MG63 (cell line): ENCODE data around the gene HOXD12. TPM values are rescaled to one million over a fixed set of nuclear protein-coding genes. Genes with fewer than 3 reads are reported as not detected.
A peak's percentile ranks its signal among the peaks of the same experiment; 100 is the strongest.

Experiments
- DNase-seq: peaks from one replicate; pipeline ENCODE4 v3.0.0-alpha.2; 2020
- H3K27me3 ChIP-seq: fragments of 250-450 bp; sonication (Bioruptor Pico); 2 replicates; pipeline ENCODE4 v1.5.1; 2020; ENCODE audit warnings: mild to moderate bottlenecking, moderate library complexity
- H3K36me3 ChIP-seq: fragments of 250-450 bp; sonication (Bioruptor Pico); 2 replicates; pipeline ENCODE4 v1.5.1; 2020; ENCODE audit warnings: mild to moderate bottlenecking, moderate library complexity
- H3K4me3 ChIP-seq: fragments of 250-450 bp; sonication (Bioruptor Pico); 2 replicates; pipeline ENCODE4 v1.5.1; 2020; ENCODE audit warnings: mild to moderate bottlenecking, moderate library complexity
- H3K9me3 ChIP-seq: fragments of 250-450 bp; sonication (Bioruptor Pico); 2 replicates; pipeline ENCODE4 v1.5.1; 2020; ENCODE audit warnings: mild to moderate bottlenecking, moderate library complexity
- total RNA-seq: library from RNA; depleted of rRNA; stranded (reverse); fragments of >200 nt; shearing (Covaris generic); gene quantifications from 2 replicates; pipeline ENCODE4 v1.2.3, GENCODE V29; 2014; ENCODE audit warnings: low replicate concordance

The HOXD12 gene
- total RNA-seq, 1 experiment from 2014 or later: not detected

DNA sequence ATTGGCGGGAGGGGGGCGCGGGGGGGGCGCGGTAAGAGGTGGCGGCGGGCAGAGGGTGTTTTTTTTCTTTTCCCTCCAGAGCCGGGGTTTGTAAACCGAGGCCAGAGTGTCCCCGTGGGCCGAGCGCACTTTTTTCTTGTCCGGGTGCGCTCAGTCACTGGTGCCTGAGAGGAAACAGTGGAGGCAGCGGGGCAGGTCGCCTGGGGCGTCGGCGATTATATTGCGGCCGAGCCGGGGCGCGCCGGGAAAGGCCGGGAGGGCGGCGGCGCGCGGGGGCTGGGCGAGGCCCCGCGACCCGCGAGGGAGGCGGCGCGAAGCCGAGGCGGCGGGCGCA is 30.2 kb downstream of the HOXD12 start:
- no peaks in the 10 kb centered on the region for H3K9me3 ChIP-seq
- H3K27me3 ChIP-seq: no peaks in the 10 kb centered on the region
- H3K36me3 ChIP-seq: no peaks in the 10 kb centered on the region
- peak overlapping the region; percentile 52 for H3K4me3 ChIP-seq
- DNase-seq: no peak

DNA sequence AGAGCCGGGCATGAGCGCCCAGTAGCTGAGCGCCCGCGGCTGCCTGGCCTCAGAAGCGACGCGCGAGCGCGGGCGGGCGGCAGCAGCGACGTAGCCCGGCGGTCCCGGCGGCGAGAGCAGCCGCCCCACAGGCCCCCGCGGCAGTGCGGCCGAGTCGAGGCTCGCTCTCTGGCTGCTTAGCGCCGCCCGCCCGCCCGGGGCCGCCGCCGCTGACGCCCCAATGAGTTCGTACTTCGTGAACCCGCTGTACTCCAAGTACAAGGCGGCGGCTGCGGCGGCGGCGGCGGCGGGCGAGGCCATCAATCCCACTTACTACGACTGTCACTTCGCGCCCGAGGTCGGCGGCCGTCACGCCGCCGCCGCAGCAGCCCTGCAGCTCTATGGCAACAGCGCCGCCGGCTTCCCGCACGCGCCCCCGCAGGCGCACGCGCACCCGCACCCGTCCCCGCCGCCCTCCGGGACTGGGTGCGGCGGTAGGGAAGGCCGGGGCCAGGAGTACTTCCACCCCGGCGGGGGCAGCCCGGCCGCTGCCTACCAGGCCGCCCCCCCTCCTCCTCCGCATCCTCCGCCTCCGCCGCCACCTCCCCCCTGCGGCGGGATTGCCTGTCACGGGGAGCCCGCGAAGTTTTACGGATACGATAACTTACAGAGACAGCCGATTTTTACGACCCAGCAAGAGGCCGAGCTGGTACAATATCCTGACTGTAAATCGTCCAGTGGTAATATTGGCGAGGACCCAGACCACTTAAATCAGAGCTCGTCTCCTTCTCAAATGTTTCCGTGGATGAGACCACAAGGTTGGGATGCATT is 30.8 kb downstream of the HOXD12 start:
- DNase-seq: peak; percentile 74
- Histone ChIP-seq H3K27me3 (no peaks in the 10 kb centered on the region), H3K36me3 (no peaks in the 10 kb centered on the region), H3K9me3 (no peaks in the 10 kb centered on the region), H3K4me3 (peak overlapping the region; percentile 57)

DNA sequence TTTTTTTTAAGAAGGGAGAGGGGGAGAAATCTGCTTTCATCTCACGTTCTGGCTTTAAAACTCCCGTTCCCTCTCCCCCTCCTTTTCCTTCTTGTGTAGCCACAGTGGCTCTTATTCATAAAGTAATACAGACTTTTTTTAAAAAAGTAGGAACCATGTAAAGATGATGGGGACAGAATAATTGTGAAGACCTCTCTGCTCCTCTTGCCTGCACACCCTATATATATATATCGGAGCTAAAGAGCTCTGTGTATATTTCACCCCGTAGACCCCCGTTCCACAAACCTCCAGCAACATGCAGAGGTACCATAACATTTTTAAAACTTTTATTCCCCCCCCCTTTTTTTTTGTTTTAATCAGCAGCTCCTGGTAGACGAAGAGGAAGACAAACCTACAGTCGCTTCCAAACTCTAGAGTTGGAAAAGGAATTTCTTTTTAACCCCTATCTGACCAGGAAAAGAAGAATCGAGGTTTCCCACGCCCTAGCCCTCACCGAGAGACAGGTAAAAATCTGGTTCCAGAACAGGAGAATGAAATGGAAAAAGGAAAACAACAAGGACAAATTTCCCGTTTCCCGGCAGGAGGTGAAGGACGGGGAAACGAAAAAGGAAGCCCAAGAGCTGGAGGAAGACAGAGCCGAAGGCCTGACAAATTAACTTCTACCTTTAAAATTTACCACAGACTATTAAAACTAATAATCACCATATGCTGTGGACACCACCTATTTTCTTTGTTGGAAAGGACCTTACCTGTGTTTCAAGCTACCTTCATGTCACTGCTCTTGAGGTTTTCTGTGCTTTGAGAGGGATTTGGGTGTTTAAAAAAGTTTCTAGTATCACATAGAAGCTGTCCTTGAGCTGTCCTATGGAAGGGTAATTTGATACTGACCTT is 31.6 kb downstream of the HOXD12 start:
- Histone ChIP-seq H3K9me3 (no peaks in the 10 kb centered on the region), H3K4me3 (peak overlapping the region; percentile 57), H3K27me3 (no peaks in the 10 kb centered on the region), H3K36me3 (no peaks in the 10 kb centered on the region)
- DNase-seq: no peak

DNA sequence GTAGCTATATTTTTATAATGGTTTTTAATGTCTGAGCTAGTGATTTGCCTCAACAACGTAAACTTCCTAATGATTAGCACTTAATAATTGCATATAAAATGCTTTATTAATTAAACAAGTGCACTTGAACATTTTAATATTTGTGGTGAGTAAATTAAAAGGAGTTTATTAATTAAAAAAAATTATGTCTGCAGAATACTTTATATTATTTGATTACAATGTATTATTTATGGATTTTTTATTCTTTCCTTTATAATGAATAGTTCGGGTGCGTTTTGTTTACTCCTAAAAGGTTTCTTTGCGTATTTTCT is 32.2 kb downstream of the HOXD12 start:
- no peaks in the 10 kb centered on the region for H3K9me3 ChIP-seq

DNA sequence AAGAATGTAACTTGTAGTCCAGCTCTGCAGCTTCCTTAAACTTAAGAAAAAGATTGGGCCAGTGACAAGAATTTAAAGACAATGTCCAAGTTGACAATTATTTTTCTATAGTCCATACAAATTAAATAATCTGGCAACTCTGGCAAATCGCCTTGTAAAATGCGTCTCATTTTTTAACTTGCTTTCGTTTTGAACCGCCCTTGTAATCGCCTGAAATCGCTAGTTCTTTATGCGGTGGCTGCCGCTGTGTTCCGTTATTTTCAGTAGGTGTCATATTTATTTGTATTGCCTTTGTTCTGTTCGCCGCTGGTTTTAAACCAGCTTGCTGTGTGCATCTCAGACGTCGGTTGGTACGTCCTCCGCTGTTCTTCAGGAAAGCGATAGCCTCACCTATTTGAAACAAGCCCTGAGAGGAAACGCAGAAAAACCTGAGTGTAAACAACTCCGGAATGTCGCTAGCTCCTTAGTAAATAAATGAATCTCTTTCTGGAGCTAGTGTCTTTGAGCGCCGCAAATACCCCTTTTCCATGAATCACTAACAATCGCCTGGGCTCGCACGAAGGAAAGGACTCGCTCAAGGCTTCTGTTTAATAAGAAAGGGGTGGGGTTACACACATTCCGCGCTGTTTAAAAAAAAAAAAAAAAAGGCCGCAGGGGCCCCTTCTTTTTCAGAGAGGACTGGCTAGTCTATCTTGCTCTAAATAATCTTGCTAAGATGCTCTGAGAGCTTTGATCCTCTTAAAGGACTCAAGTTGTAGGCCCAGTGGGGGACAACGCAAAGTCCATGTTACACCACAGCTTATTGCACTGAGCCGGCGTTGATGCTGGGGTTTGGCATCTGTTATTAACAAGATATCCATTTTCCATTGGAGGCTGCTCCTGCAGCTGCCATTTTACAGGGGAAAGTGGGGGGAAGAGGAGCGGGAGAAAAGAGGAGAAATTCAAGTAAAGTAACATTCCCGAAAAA is 32.9 kb downstream of the HOXD12 start:
- no peaks in the 10 kb centered on the region for H3K9me3 ChIP-seq
- no peak for DNase-seq
- H3K27me3 ChIP-seq: no peaks in the 10 kb centered on the region
- no peak overlapping the region for H3K4me3 ChIP-seq
- H3K36me3 ChIP-seq: no peaks in the 10 kb centered on the region

More for the DNA sequence above, 32.2 kb downstream of the HOXD12 start:
- Histone ChIP-seq H3K4me3 (no peak overlapping the region), H3K27me3 (no peaks in the 10 kb centered on the region), H3K36me3 (no peaks in the 10 kb centered on the region)
- DNase-seq: no peak

DNA sequence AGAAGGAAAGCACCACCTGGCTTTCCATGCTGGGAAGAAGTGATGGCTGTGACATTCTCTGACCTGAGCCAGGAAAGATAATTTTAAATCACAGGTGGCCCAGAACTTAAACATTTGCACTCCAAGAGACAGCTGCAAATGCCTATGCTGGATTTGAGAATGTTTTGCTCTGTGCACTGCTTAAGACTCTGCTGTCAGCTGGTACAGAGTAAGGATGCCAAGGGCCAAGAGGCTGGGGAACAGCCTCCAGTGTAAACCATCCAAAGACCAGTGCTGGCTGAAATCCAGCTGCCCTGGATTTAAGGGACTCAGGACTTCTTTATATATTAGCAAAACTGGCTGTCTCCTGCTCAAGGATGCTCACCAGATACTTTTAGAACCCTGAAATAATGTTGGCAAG is 33.8 kb downstream of the HOXD12 start:
- DNase-seq: no peak
- no peaks in the 10 kb centered on the region for H3K9me3 ChIP-seq
- no peaks in the 10 kb centered on the region for H3K36me3 ChIP-seq
- no peak overlapping the region for H3K4me3 ChIP-seq
- no peaks in the 10 kb centered on the region for H3K27me3 ChIP-seq

DNA sequence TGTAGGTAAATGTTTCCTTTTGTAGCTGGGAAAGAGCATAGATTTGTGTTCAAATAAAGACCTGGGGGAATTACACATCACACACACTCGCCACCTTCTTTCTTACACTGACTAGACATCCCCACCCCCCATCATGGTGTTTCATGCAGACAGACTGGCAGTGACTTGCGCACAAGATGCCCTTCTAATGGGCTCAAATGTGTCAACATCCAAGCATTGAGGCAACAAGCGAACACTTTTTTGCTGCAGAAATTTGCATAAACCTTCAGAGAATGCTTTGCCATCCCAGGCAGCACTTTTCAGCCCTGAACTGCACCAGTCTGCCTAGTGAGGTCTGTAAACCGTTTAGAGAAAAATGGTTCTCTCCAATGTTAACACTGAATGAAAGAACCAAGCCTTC is 34.4 kb downstream of the HOXD12 start:
- Histone ChIP-seq H3K36me3 (no peaks in the 10 kb centered on the region), H3K27me3 (no peaks in the 10 kb centered on the region), H3K4me3 (no peak overlapping the region), H3K9me3 (no peaks in the 10 kb centered on the region)
- no peak for DNase-seq

DNA sequence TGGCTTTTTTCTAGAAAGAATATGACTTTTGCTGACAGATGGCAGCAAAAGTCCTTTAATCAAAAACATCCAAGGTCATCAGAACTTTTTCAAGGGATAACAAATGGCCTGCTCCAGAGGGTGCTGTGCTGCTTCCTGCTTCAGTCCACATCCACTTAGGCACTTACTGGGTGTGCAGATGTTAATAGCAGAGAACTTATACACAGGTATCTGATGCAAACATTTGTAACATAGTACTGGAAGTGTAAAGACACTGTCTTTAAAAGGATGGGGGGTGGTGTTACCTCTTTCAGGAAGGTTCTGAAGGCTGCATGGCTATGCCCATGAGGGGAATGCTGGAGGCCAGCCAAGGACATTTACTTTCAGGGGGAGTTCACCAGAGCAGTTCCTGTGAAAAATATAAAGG is 35.4 kb downstream of the HOXD12 start:
- H3K9me3 ChIP-seq: no peaks in the 10 kb centered on the region
- no peaks in the 10 kb centered on the region for H3K36me3 ChIP-seq
- DNase-seq: no peak
- H3K4me3 ChIP-seq: no peak overlapping the region
- no peaks in the 10 kb centered on the region for H3K27me3 ChIP-seq

GRCh38 chr2:176136374-176137251 is 37.0 kb downstream of the HOXD12 start:
- Histone ChIP-seq H3K36me3 (no peaks in the 10 kb centered on the region; the same call in 1 of the 2 replicates), H3K9me3 (no peaks in the 10 kb centered on the region), H3K27me3 (no peaks in the 10 kb centered on the region), H3K4me3 (peak overlapping the region; percentile 66)
- DNase-seq: peak; percentile 52

DNA sequence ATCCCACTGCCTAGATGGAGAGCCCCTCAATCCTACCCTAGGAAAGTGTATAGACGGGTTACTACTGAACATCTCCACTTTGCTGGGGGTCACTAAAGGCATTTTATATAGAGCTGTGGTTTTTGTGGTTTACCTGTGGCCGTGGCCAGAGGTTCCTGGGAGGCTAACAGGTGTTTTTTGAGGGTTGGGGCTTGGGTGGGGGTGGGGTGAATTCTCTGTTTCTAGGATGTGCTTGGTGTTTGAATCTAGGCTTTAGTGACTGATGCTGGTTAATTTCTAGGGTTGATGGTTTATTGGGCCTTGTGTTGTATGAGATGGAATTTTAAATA is 37.6 kb downstream of the HOXD12 start:
- Histone ChIP-seq H3K9me3 (no peaks in the 10 kb centered on the region), H3K36me3 (no peaks in the 10 kb centered on the region; the same call in 1 of the 2 replicates), H3K27me3 (no peaks in the 10 kb centered on the region), H3K4me3 (peak overlapping the region; percentile 66)
- DNase-seq: no peak

DNA sequence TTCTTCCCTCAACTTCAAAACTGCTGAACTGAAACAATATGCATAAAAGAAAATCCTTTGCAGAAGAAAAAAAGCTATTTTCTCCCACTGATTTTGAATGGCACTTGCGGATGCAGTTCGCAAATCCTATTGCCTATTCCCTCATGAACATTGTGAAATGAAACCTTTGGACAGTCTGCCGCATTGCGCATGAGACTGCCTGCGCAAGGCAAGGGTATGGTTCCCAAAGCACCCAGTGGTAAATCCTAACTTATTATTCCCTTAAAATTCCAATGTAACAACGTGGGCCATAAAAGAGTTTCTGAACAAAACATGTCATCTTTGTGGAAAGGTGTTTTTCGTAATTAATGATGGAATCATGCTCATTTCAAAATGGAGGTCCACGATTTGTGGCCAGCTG is 38.3 kb downstream of the HOXD12 start:
- Histone ChIP-seq H3K4me3 (peak overlapping the region; percentile 66), H3K27me3 (no peaks in the 10 kb centered on the region)

DNA sequence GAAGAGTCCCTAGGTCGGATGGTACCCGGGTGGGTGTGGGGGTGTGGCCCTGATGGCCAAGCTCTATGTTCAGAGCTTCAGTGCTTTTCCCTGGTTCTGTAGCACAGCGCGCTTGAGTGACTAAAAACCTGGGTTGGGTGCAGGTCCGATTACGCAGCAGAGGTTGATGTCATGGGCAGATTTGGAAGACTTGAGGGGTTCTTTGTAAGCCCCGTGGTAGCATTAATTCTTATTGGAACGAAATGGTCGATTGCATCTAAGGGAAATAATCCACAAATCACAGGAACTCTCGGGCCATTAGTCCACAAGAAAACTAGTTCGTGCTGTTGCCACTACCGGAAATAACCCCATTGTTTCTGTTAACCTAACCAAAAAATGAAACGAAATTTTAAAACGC is 38.9 kb downstream of the HOXD12 start:
- DNase-seq: peak; percentile 36
- Histone ChIP-seq H3K27me3 (no peaks in the 10 kb centered on the region), H3K36me3 (no peaks in the 10 kb centered on the region; the same call in 1 of the 2 replicates), H3K9me3 (no peaks in the 10 kb centered on the region), H3K4me3 (peak overlapping the region; percentile 66)

More for the DNA sequence above, 38.3 kb downstream of the HOXD12 start:
- no peaks in the 10 kb centered on the region; the same call in 1 of the 2 replicates for H3K36me3 ChIP-seq
- DNase-seq: no peak
- no peaks in the 10 kb centered on the region for H3K9me3 ChIP-seq

- peak; percentile 51 for DNase-seq
- no peaks in the 10 kb centered on the region; the same call in 1 of the 2 replicates for H3K36me3 ChIP-seq
- no peaks in the 10 kb centered on the region for H3K9me3 ChIP-seq
- peak overlapping the region; percentile 66 for H3K4me3 ChIP-seq
- no peaks in the 10 kb centered on the region for H3K27me3 ChIP-seq
These were observed 39.5 kb downstream of the HOXD12 start for GRCh38 chr2:176138923-176139660.

GRCh38 chr2:176139661-176140512 is 40.3 kb downstream of the HOXD12 start:
- H3K27me3 ChIP-seq: no peaks in the 10 kb centered on the region
- H3K36me3 ChIP-seq: no peaks in the 10 kb centered on the region; the same call in 1 of the 2 replicates
- peak; percentile 73 for DNase-seq
- peak overlapping the region; percentile 66 for H3K4me3 ChIP-seq
- no peaks in the 10 kb centered on the region for H3K9me3 ChIP-seq
